Stimulated activated CD4-positive, alpha-beta T cell treated with anti-CD3 and anti-CD28 coated beads, Interleukin-1b, Interleukin-23, amount 100 ng/mL, for 4 hours (primary cell): ENCODE measurements around the gene RMND5B.
"Not testable (repeated sequence)": the region's sequence is repeated elsewhere in the genome, so short reads cannot be mapped to it uniquely, and the experiment has no call there.

Experiments
- DNase-seq, 2 donors: peaks; one replicate each; pipeline ENCODE4 v3.0.0-alpha.2; 2020; ENCODE audit warnings: low read depth in 2 of 2

Gene RMND5B

GRCh38 chr5:178170455-178170854 lies 39.6 kb downstream of the RMND5B start:
- no peak for DNase-seq

- DNase-seq, result no peak
These were observed 43.6 kb downstream of the RMND5B start for GRCh38 chr5:178174456-178174855.

- no peak for DNase-seq
These were observed 46.0 kb downstream of the RMND5B start for GRCh38 chr5:178176791-178177190.

- DNase-seq, result no peak
These were observed 46.8 kb downstream of the RMND5B start for GRCh38 chr5:178177569-178177968.

- DNase-seq, result no peak
These were observed 49.5 kb downstream of the RMND5B start for GRCh38 chr5:178180141-178180863.

GRCh38 chr5:178182158-178182876 lies 51.5 kb downstream of the RMND5B start:
- DNase-seq, result no peak

GRCh38 chr5:178186427-178186826 lies 55.6 kb downstream of the RMND5B start:
- no peak for DNase-seq

- DNase-seq, result no peak
These were observed 56.2 kb downstream of the RMND5B start, which contains the start of gene GMCL2 for GRCh38 chr5:178187014-178187413. GMCL2 (minus strand) TSS chr5:178187371; CDS start chr5:178187299, 72 bp downstream.

- DNase-seq, result no peak
These were observed 58.6 kb downstream of the RMND5B start for GRCh38 chr5:178189433-178189832.

- no peak for DNase-seq
These were observed 60.8 kb downstream of the RMND5B start for GRCh38 chr5:178191661-178192060.

GRCh38 chr5:178192244-178192643 lies 61.4 kb downstream of the RMND5B start:
- DNase-seq, result no peak

GRCh38 chr5:178192787-178193186 lies 62.0 kb downstream of the RMND5B start:
- DNase-seq, result no peak

- no peak for DNase-seq
These were observed 62.5 kb downstream of the RMND5B start for GRCh38 chr5:178193251-178193809.

- no peak for DNase-seq
These were observed 63.2 kb downstream of the RMND5B start for GRCh38 chr5:178194026-178194425.

- DNase-seq, result no peak
These were observed 65.5 kb downstream of the RMND5B start for GRCh38 chr5:178196281-178196812.

GRCh38 chr5:178196986-178197385 lies 66.2 kb downstream of the RMND5B start:
- no peak for DNase-seq

- DNase-seq, result not testable (repeated sequence)
These were observed 67.3 kb downstream of the RMND5B start for GRCh38 chr5:178198151-178198550.

GRCh38 chr5:178198706-178199105 lies 67.9 kb downstream of the RMND5B start:
- DNase-seq, result no peak

- DNase-seq, result no peak
These were observed 69.0 kb downstream of the RMND5B start for GRCh38 chr5:178199581-178200434.
